Fibroblast of lung (primary cell): ENCODE measurements around the gene ZSCAN21.
"Not testable (repeated sequence)": the region's sequence is repeated elsewhere in the genome, so short reads cannot be mapped to it uniquely, and the experiment has no call there.

Experiments used
- EZH2 ChIP-seq: IDR thresholded peaks from 2 replicates; pipeline ENCODE4 v1.5.1; 2012; ENCODE audit warnings: low read length, control low read depth, mild to moderate bottlenecking; ENCODE audit errors: missing control alignments
- TF ChIP-seq, protein P1 (sequence below), 2 donors: IDR thresholded peaks in 1 of 2; conservative IDR thresholded peaks in 1 of 2; 1 replicate in 1 of 2; 2 replicates in 1 of 2; pipeline ENCODE4 v1.5.1; 2011 to 2012; ENCODE audit warnings: low read length in 2 of 2, control low read depth in 1 of 2, inconsistent platforms in 1 of 2, low read depth in 1 of 2, mild to moderate bottlenecking in 1 of 2

DNA sequence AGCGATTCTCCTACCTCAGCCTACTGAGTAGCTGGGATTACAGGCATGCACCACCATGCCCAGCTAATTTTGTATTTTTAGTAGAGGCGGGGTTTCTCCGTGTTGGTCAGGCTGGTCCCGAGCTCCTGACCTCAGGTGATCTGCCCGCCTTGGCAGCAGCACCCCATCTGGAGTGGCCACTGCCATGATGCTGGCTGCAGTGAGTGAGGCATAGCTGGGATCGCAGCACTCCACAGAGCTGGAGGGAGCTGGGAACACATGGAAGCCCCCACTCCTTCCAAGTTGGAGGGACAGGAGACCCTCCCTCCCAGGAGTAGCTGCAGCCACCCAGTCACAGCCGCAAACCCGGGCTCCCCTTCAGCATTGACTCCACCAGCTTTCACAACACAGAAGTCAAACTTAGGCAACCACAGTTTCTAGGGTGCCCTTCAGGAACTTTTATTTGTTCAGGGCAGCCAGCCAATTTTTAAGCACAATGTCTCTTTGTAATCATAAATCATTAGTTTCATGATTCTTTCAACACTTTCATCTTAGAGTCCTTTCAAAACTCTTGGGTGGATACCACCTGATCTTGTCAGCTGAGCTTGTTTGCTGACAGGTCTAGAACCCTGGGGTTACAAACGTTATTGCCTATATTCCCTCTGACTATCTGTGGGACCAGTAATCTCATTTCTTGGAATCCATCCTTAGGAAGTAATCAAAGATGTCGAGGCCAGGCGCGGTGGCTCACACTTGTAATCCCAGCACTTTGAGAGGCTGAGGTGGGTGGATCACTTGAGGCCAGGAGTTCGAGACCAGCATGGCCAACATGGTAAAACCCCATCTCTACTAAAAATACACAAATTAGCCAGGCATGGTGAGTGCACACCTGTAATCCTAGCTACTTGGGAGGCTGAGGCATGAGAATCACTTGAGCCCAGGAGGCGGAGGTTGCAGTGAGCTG, 36.9 kb upstream of the ZSCAN21 start:
- TF ChIP-seq, protein P1, sequence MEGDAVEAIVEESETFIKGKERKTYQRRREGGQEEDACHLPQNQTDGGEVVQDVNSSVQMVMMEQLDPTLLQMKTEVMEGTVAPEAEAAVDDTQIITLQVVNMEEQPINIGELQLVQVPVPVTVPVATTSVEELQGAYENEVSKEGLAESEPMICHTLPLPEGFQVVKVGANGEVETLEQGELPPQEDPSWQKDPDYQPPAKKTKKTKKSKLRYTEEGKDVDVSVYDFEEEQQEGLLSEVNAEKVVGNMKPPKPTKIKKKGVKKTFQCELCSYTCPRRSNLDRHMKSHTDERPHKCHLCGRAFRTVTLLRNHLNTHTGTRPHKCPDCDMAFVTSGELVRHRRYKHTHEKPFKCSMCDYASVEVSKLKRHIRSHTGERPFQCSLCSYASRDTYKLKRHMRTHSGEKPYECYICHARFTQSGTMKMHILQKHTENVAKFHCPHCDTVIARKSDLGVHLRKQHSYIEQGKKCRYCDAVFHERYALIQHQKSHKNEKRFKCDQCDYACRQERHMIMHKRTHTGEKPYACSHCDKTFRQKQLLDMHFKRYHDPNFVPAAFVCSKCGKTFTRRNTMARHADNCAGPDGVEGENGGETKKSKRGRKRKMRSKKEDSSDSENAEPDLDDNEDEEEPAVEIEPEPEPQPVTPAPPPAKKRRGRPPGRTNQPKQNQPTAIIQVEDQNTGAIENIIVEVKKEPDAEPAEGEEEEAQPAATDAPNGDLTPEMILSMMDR (conservative IDR thresholded peaks at IDR 0.05 in 1 of 2, IDR thresholded peaks at IDR 0.05 in 1 of 2; ENCODE audit: low read depth in 1 of 2, low read length in 2 of 2), result not testable (repeated sequence)
- not testable (repeated sequence) for TF ChIP-seq EZH2
